Osteoblast (primary cell): Measurements from ENCODE around the gene ARHGAP28. TPM values are rescaled to one million over a fixed set of nuclear protein-coding genes. Genes with fewer than 3 reads are reported as not detected.
"Not testable (repeated sequence)": the region's sequence is repeated elsewhere in the genome, so short reads cannot be mapped to it uniquely, and the experiment has no call there.

Experiments
- DNase-seq: peaks from one replicate; pipeline ENCODE4 v3.0.0; 2011; ENCODE audit warnings: low spot score, mixed read lengths; ENCODE audit not compliant: insufficient read length; ENCODE audit errors: missing footprints
- H2AFZ ChIP-seq: 2 replicates; pipeline ENCODE4 v1.6.0; 2011; ENCODE audit warnings: mild to moderate bottlenecking, low read length
- H3K27ac ChIP-seq: 2 replicates; pipeline ENCODE4 v1.5.1; 2011; ENCODE audit warnings: mild to moderate bottlenecking, low read depth, low read length, moderate library complexity
- H3K27me3 ChIP-seq: 2 replicates; pipeline ENCODE4 v1.6.0; 2012; ENCODE audit warnings: mild to moderate bottlenecking, control low read depth, inconsistent platforms, low read length, moderate library complexity; ENCODE audit not compliant: insufficient read depth
- H3K36me3 ChIP-seq: 2 replicates; pipeline ENCODE4 v1.5.1; 2011; ENCODE audit warnings: mild to moderate bottlenecking, low read length, control low read depth, moderate library complexity; ENCODE audit not compliant: insufficient read depth
- H3K4me1 ChIP-seq: 2 replicates; pipeline ENCODE4 v1.5.1; 2011; ENCODE audit warnings: mild to moderate bottlenecking, low read length, control low read depth, moderate library complexity; ENCODE audit not compliant: insufficient read depth
- H3K4me2 ChIP-seq: 2 replicates; pipeline ENCODE4 v1.6.0; 2011; ENCODE audit warnings: mild to moderate bottlenecking, low read length; ENCODE audit not compliant: insufficient read depth
- H3K4me3 ChIP-seq: fragments of 200-600 bp; sonication (generic); 3 replicates; pipeline ENCODE4 v1.5.1; 2012; ENCODE audit warnings: mild to moderate bottlenecking, low read length, inconsistent platforms; ENCODE audit not compliant: insufficient read depth
- H3K79me2 ChIP-seq: 2 replicates; pipeline ENCODE4 v1.6.0; 2012; ENCODE audit warnings: mild to moderate bottlenecking, low read length, control low read depth, inconsistent platforms; ENCODE audit not compliant: insufficient read depth
- H3K9me3 ChIP-seq: 2 replicates; pipeline ENCODE4 v1.5.1; 2011; ENCODE audit warnings: low read depth, low read length, control low read depth
- H4K20me1 ChIP-seq: 2 replicates; pipeline ENCODE4 v1.6.0; 2012; ENCODE audit warnings: mild to moderate bottlenecking, low read length, control low read depth; ENCODE audit not compliant: insufficient read depth
- total RNA-seq: library from RNA; depleted of rRNA; stranded (reverse); fragments of >200 nt; gene quantifications from 2 replicates; pipeline ENCODE4 v1.2.3, GENCODE V29; 2012
- TF ChIP-seq, protein P1 (sequence below): IDR thresholded peaks from 2 replicates; pipeline ENCODE4 v1.5.1; 2011; ENCODE audit warnings: mild to moderate bottlenecking, low read depth, low read length, moderate library complexity; ENCODE audit errors: extremely low read depth

ARHGAP28 gene
- total RNA-seq, 1 donor = 23.9 TPM

DNA sequence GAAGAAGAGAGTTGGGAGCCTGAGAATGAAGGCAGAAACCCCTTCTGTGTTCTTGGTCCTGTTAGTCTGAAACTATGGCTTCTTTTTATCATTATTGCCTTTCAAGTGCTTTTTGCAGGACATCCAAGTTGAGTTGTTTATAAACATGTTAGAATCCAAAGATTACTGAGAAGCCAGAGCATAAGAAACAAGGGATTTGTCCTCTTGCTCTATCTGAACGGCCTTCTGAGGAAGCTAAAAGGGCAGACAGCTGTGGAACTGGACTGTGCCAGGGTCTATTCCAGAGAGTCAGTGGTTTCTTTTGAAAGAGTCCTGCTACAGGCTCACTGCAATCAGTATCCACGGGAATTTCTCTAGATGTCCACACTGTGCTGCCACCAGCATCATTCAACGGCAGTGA lies 86.6 kb downstream of the ARHGAP28 start:
- DNase-seq = no peak
- Histone ChIP-seq H3K79me2 (no peaks in the 10 kb centered on the region), H3K4me1 (no peaks in the 10 kb centered on the region), H3K36me3 (no peaks in the 10 kb centered on the region), H3K27ac (no peak overlapping the region), H3K4me3 (no peak overlapping the region), H3K27me3 (no peaks in the 10 kb centered on the region), H2AFZ (no peak overlapping the region), H3K9me3 (no peaks in the 10 kb centered on the region), H4K20me1 (no peaks in the 10 kb centered on the region), H3K4me2 (no peak overlapping the region)
- TF ChIP-seq, protein P1, sequence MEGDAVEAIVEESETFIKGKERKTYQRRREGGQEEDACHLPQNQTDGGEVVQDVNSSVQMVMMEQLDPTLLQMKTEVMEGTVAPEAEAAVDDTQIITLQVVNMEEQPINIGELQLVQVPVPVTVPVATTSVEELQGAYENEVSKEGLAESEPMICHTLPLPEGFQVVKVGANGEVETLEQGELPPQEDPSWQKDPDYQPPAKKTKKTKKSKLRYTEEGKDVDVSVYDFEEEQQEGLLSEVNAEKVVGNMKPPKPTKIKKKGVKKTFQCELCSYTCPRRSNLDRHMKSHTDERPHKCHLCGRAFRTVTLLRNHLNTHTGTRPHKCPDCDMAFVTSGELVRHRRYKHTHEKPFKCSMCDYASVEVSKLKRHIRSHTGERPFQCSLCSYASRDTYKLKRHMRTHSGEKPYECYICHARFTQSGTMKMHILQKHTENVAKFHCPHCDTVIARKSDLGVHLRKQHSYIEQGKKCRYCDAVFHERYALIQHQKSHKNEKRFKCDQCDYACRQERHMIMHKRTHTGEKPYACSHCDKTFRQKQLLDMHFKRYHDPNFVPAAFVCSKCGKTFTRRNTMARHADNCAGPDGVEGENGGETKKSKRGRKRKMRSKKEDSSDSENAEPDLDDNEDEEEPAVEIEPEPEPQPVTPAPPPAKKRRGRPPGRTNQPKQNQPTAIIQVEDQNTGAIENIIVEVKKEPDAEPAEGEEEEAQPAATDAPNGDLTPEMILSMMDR = no peak

DNA sequence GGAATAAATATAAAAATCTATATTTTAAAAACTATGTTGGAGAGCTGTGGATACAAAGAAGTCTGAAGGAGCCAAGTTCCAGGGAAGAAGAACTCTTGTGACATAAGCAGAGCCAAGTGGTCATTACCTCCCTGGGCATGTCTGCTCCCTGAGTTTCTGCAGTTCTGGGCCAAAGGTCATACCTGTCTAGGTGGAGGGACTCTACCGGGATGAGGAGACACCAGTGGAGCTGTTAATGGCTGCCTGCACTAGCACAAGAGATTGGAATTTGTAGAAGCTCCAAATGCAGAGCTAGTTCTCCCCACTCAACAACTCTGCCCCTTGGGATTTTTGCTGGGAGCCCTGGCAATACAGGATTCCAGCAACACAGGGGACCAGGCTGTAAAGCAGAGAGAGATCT lies 89.8 kb downstream of the ARHGAP28 start:
- Histone ChIP-seq H3K9me3 (no peaks in the 10 kb centered on the region), H3K4me2 (no peak overlapping the region), H4K20me1 (no peaks in the 10 kb centered on the region), H3K36me3 (no peaks in the 10 kb centered on the region), H3K4me3 (no peak overlapping the region), H2AFZ (no peak overlapping the region), H3K27me3 (no peaks in the 10 kb centered on the region), H3K4me1 (no peaks in the 10 kb centered on the region), H3K27ac (no peak overlapping the region), H3K79me2 (no peaks in the 10 kb centered on the region)
- DNase-seq = no peak
- TF ChIP-seq, protein P1 = no peak

DNA sequence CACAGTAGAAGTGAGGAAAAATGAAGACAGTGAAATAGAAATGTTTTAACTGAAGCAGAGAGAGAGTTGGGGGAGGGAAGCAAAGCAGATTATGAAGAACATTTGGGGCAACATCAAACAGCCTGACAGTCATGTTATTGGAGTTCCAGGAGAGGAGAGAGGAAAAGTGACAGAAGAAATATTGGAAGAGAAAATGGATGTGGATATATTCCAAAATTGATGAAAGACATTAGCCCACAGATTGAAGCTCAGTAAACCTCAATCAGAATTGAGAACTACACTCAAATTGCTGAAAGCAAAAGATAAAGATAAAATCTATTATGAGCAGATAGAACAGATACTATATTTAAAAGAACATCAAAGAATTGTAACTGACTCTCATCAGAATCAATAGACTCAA lies 90.8 kb downstream of the ARHGAP28 start:
- Histone ChIP-seq H2AFZ (no peak overlapping the region), H4K20me1 (no peaks in the 10 kb centered on the region), H3K79me2 (no peaks in the 10 kb centered on the region), H3K27me3 (no peaks in the 10 kb centered on the region), H3K36me3 (no peaks in the 10 kb centered on the region), H3K4me2 (no peak overlapping the region), H3K9me3 (no peaks in the 10 kb centered on the region), H3K4me1 (no peaks in the 10 kb centered on the region), H3K4me3 (no peak overlapping the region), H3K27ac (no peak overlapping the region)
- DNase-seq = peak; percentile 38
- TF ChIP-seq, protein P1 = no peak

DNA sequence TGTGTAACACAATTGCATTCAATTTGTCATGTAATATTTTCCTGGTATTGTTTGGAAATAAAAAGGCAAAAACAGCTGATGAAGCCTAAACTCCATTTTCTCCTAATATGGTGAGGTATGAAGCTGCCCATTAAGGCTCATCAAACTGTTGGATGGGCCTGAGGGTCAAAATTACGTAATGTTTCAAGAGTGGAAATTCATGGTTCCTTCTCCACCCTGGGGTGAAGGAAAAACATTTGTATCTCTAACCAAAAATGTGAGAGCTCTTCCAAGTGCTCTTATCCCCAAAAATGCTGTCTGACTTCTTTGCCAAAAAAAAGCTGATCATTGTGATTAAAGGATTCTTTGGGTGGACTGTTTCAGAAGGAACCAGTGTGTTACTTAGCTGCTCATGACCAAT lies 91.8 kb downstream of the ARHGAP28 start:
- no peak overlapping the region for H3K4me3 ChIP-seq
- H3K4me1 ChIP-seq = no peaks in the 10 kb centered on the region
- no peaks in the 10 kb centered on the region for H4K20me1 ChIP-seq
- no peak overlapping the region for H2AFZ ChIP-seq
- TF ChIP-seq, protein P1 = no peak
- no peaks in the 10 kb centered on the region for H3K79me2 ChIP-seq
- no peaks in the 10 kb centered on the region for H3K36me3 ChIP-seq
- no peak overlapping the region for H3K4me2 ChIP-seq
- H3K27ac ChIP-seq = no peak overlapping the region
- no peaks in the 10 kb centered on the region for H3K27me3 ChIP-seq
- H3K9me3 ChIP-seq = no peaks in the 10 kb centered on the region
- DNase-seq = no peak

DNA sequence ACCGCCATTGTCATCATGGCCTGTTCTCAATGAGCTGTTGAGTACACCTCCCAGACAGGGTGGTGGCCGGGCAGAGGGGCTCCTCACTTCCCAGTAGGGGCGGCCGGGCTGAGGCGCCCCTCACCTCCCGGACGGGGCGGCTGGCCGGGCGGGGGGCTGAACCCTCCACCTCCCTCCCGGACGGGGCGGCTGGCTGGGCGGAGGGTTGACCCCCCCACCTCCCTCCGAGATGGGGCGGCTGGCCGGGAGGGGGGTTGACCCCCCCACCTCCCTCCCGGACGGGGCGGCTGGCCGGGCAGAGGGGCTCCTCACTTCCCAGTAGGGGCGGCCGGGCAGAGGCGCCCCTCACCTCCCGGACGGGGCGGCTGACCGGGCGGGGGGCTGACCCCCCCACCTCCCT lies 97.6 kb downstream of the ARHGAP28 start:
- not testable (repeated sequence) for H3K79me2 ChIP-seq, H3K4me2 ChIP-seq, H3K27ac ChIP-seq, H3K4me1 ChIP-seq, H3K9me3 ChIP-seq, H2AFZ ChIP-seq, H3K27me3 ChIP-seq, H4K20me1 ChIP-seq, H3K36me3 ChIP-seq, H3K4me3 ChIP-seq, DNase-seq

DNA sequence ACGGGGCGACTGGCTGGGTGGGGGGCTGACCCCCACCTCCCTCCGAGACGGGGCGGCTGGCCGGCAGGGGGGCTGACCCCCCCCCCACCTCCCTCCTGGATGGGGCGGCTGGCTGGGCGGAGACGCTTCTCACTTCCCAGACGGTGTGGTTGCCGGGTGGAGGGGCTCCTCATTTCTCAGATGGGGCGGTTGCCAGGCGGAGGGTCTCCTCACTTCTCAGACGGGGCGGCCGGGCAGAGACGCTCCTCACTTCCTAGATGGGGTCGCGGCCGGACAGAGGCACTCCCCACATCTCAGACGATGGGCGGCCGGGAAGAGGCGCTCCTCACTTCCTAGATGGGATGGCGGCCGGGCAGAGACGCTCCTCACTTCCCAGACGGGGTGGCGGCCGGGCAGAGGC lies 98.0 kb downstream of the ARHGAP28 start:
- not testable (repeated sequence) for H4K20me1 ChIP-seq, H2AFZ ChIP-seq, H3K27ac ChIP-seq, H3K36me3 ChIP-seq, DNase-seq, H3K9me3 ChIP-seq, H3K27me3 ChIP-seq, H3K4me2 ChIP-seq, H3K79me2 ChIP-seq, H3K4me1 ChIP-seq, H3K4me3 ChIP-seq
